ENCODE measurements around the gene HGFAC. TPM values are rescaled to one million over a fixed set of nuclear protein-coding genes. Genes with fewer than 3 reads are reported as not detected.

Gene HGFAC
- polyA plus RNA-seq, 1 donor from 2014 or later, result 16.2 TPM

DNA sequence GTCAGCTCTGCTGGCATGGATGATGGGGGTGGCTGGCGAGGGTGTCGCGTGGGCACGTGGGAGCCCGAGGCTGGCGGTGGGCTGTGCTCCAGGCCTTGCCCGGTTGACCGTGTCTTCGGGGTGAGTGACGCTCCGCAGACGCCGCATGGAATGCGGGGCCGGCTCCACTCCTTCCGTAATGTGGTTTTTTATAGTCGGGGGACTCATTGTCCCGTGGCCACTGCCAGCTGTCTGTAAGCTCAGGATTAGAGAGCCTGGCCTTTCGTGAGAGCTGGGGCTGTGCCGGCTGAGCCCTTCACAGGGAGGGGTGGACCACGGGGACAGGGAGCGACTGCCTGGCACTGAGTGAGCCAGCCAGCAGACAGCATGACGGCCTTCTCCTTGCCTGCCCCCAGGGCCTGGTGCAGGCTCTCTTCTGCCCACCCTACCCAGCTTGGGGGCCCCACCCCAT, 41.7 kb downstream of the HGFAC start:
- Histone ChIP-seq H3K27ac (ENCODE audit: low read length) (no peak overlapping the region), H3K9me3 (ENCODE audit: low read length) (no peaks in the 10 kb centered on the region), H3K27me3 (ENCODE audit: insufficient read depth, low read depth, low read length) (no peaks in the 10 kb centered on the region), H3K36me3 (ENCODE audit: insufficient read depth, low read length) (no peaks in the 10 kb centered on the region), H2AFZ (ENCODE audit: low read depth, low read length) (no peak overlapping the region), H3K79me2 (replicated peaks; ENCODE audit: insufficient read depth, low read length) (no peaks in the 10 kb centered on the region), H4K20me1 (ENCODE audit: insufficient read depth) (no peaks in the 10 kb centered on the region), H3F3A (ENCODE audit: insufficient read depth, low read length, poor library complexity, severe bottlenecking) (no peaks in the 10 kb centered on the region), H3K4me2 (ENCODE audit: low read length) (no peak overlapping the region), H3K4me3 (ENCODE audit: low read length) (no peak overlapping the region), H3K9ac (ENCODE audit: low read length) (no peak overlapping the region), H3K9me2 (ENCODE audit: insufficient read depth, low read length) (no peaks in the 10 kb centered on the region)
- TF ChIP-seq EP300 (conservative IDR thresholded peaks at IDR 0.05; ENCODE audit: poor library complexity, severe bottlenecking), result no peak
- TF ChIP-seq EZH2 (IDR thresholded peaks at IDR 0.05; ENCODE audit: borderline replicate concordance, insufficient read depth, low read length, poor library complexity, severe bottlenecking), result no peak
- TF ChIP-seq RAD21 (conservative IDR thresholded peaks at IDR 0.05), result no peak
- no peak for TF ChIP-seq SMC3 (conservative IDR thresholded peaks at IDR 0.05; ENCODE audit: poor library complexity)
- TF ChIP-seq MXI1 (conservative IDR thresholded peaks at IDR 0.05; ENCODE audit: poor library complexity, severe bottlenecking), result no peak
- TF ChIP-seq REST (IDR thresholded peaks at IDR 0.05; ENCODE audit: borderline replicate concordance), result no peak
- no peak for TF ChIP-seq CTCF (IDR thresholded peaks at IDR 0.05; ENCODE audit: poor library complexity, severe bottlenecking)
- no peak for TF ChIP-seq POLR2AphosphoS5 (IDR thresholded peaks at IDR 0.05)
- no peak for TF ChIP-seq TAF1 (IDR thresholded peaks at IDR 0.05; ENCODE audit: low read depth)

- Histone ChIP-seq H2AFZ (ENCODE audit: low read depth, low read length) (no peak overlapping the region), H3K27me3 (ENCODE audit: insufficient read depth, low read depth, low read length) (no peaks in the 10 kb centered on the region), H3K36me3 (ENCODE audit: insufficient read depth, low read length) (no peaks in the 10 kb centered on the region), H3K27ac (ENCODE audit: low read length) (no peak overlapping the region), H3K79me2 (replicated peaks; ENCODE audit: insufficient read depth, low read length) (no peaks in the 10 kb centered on the region), H4K20me1 (ENCODE audit: insufficient read depth) (no peaks in the 10 kb centered on the region), H3K9me2 (ENCODE audit: insufficient read depth, low read length) (no peaks in the 10 kb centered on the region), H3F3A (ENCODE audit: insufficient read depth, low read length, poor library complexity, severe bottlenecking) (no peaks in the 10 kb centered on the region), H3K9me3 (ENCODE audit: low read length) (no peaks in the 10 kb centered on the region), H3K4me2 (ENCODE audit: low read length) (no peak overlapping the region), H3K9ac (ENCODE audit: low read length) (no peak overlapping the region), H3K4me3 (ENCODE audit: low read length) (no peak overlapping the region)
- no peak for TF ChIP-seq EP300 (conservative IDR thresholded peaks at IDR 0.05; ENCODE audit: poor library complexity, severe bottlenecking)
- no peak for TF ChIP-seq REST (IDR thresholded peaks at IDR 0.05; ENCODE audit: borderline replicate concordance)
- TF ChIP-seq MXI1 (conservative IDR thresholded peaks at IDR 0.05; ENCODE audit: poor library complexity, severe bottlenecking), result no peak
- no peak for TF ChIP-seq EZH2 (IDR thresholded peaks at IDR 0.05; ENCODE audit: borderline replicate concordance, insufficient read depth, low read length, poor library complexity, severe bottlenecking)
- TF ChIP-seq RAD21 (conservative IDR thresholded peaks at IDR 0.05), result no peak
- TF ChIP-seq CTCF (IDR thresholded peaks at IDR 0.05; ENCODE audit: poor library complexity, severe bottlenecking), result no peak
- TF ChIP-seq SMC3 (conservative IDR thresholded peaks at IDR 0.05; ENCODE audit: poor library complexity), result no peak
- TF ChIP-seq TAF1 (IDR thresholded peaks at IDR 0.05; ENCODE audit: low read depth), result no peak
- no peak for TF ChIP-seq POLR2AphosphoS5 (IDR thresholded peaks at IDR 0.05)
Measured at GRCh38 chr4:3484057-3484973, 42.5 kb downstream of the HGFAC start.

Measured in neural cell (in vitro differentiated cells).